GM18498 (cell line): Measurements from ENCODE around the gene HLA-DOA.

Experiments
- ATAC-seq: cut with Tn5 transposase; IDR thresholded peaks from one replicate; pipeline ENCODE4 v1.9.1; 2021; ENCODE audit warnings: mild to moderate bottlenecking, moderate library complexity; ENCODE audit not compliant: unreplicated experiment

The HLA-DOA gene

GRCh38 chr6:33017694-33018353 lies 8.4 kb upstream of the HLA-DOA start:
- ATAC-seq = no peak

- no peak for ATAC-seq
Observed at GRCh38 chr6:33017018-33017417, 7.6 kb upstream of the HLA-DOA start.

DNA sequence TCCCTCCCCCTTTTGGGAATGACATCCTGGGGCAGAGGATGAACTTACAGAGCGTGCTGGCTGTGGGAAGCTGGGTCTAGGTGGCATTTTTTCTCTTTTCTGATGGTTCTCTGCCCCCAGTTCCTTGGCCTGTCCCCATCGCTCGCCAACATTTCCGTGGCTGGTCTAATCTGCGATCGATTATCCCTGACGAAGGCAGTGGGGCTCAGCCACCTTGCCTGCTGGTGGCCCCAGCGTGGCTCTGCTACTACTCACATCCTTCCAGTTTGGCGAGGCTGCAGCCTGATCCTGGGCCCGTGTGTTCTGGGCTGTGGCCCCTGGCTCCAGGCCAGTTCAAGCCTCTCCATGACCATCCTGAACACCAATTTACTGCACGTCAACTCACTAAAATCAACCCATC lies 6.4 kb upstream of the HLA-DOA start:
- ATAC-seq = no peak

DNA sequence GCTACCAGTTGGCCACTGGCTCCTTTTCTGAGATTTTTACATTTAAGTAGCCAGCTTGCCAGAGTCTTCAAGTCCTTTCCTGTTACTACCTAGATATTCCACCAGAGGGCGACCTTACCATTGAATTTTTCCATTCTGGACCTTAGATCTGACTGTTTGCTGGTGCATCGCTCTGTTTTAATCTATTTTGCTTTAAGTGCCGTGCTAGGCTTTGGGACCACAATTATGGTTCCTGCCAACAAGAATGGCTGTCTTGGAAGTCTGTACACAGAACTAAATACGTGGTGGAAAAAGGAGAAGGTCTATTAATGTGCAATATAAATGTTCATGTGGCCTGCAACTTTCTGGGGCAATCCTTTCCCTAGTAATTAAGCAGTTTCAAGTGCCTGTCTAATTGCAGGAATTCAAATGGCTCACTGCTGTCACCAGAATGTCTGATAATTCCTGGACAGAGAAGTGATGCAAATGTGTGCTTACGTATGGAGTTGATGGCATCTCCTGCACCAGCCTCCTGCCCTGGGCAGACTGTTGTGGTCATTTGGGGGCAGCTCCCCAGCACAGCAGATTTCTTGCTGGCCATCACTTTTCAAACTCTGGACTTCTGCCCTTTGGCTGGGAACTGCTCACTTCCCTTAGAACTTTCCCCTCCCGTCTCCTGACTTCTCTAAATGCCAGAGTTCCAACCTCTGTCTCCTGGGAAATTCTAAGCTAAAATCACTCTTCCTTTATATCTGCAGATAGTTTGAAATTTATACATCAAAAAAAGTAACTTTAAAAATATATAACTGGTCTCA lies 5.6 kb upstream of the HLA-DOA start:
- no peak for ATAC-seq

GRCh38 chr6:33013608-33014007 lies 4.2 kb upstream of the HLA-DOA start:
- ATAC-seq = no peak

GRCh38 chr6:33010356-33010755 lies 965 bp upstream of the HLA-DOA start:
- ATAC-seq = no peak

DNA sequence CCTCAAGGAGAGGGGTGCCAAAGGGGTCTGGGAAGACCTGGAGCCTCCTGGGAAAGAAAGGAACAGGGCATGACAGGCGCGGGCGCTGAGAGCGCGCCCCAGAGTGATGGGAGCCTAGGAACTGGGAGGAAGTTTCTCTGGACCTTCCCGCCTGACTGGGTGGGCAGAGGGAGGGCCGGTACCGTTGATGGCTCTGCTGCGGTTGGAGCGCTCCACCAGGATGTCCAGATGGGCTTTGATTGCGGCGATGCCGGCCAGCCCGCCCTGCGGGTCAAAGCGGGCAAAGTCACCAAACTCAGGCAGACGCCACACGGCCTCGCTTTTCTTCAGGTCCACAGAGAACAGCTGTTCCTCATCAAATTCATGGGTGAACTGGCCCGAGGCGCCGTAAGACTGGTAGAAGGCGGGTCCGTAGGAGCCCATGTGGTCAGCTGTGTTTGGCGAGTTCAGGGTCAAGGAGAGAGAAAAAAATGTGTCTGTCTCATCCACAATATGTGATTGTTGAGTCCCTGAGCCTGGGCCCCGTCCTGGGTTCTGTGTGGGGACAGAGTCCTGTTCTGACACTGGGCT lies 1.5 kb downstream of the HLA-DOA start:
- no peak for ATAC-seq

GRCh38 chr6:33004940-33005339 lies 4.5 kb downstream of the HLA-DOA start:
- ATAC-seq = no peak

DNA sequence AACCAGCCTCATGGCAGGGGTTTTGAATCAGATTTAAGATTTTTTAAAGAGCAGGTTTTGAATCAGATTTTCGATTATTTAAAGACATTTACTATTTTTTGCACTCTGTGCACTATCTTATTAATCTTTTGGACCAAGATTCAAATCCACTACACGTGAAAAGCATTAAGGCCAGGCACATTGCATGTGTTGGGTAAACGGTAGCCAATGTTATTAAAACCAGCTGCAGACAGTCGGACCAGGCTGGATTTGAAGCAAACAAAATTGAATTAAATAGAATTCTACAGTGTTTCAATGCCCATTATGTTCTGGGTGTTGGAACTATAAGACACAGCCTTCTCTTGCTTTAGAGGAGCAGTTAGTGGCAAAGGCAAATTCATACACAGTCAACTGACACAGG lies 7.7 kb downstream of the HLA-DOA start:
- no peak for ATAC-seq

DNA sequence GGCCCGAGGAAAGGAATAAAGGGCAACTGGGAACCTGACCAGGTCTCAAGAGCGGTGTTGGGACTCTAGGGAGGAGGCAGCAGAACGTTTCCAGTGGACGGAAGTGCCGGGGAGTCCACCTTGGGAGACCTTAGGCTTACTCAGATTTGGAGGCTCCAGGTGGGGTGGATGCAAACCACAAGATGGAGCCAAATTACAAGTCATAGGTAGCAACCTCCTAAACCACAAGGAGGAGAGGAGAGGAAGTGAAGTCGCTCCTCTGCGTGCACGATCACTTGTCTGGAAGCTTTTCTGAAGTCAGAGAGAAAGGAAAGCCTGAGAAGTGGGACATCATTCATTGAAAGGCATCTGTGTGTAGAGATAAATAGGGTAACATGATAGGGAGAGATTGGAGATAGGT lies 9.3 kb downstream of the HLA-DOA start:
- no peak for ATAC-seq

DNA sequence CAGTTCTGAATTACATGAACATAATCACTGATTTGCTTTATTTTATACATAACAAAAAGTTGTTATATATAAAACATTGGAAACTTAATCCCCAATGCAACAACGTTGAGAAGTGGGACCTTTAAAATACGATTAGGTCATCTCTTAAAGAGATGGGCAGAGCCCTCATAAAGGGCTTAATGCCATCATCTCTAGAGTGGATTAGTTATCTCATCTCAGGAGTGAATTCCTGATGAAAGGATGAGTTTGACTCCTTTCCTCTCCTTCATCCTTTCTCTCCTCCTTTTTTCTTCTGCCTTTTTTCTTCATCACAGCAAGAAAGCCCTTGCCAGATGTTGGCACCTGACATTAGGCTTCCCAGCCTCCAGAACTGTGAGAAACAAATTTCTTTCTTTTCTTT lies 13.9 kb downstream of the HLA-DOA start:
- no peak for ATAC-seq

- no peak for ATAC-seq
Observed at GRCh38 chr6:32993363-32993973, 15.9 kb downstream of the HLA-DOA start.

GRCh38 chr6:32991972-32992371 lies 17.4 kb downstream of the HLA-DOA start:
- ATAC-seq = no peak

DNA sequence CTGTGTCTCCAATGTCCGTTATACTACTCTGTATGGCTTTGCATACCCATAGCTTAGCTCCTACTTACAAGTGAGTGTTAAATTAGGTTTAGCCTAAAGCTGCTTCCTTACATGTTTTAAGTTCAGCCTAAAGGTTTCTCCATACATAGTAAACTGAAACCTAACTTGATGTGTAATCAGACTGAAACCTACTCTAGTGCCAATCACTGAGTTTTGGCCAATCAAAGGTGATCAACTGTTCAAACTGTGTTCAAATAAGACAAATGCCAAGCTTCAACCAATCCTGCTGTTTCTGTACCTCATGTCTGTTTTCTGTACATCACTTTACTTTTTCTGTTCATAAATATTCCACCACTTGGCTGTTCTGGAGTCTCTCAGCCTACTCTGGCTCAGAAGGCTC lies 20.0 kb downstream of the HLA-DOA start:
- ATAC-seq = no peak

DNA sequence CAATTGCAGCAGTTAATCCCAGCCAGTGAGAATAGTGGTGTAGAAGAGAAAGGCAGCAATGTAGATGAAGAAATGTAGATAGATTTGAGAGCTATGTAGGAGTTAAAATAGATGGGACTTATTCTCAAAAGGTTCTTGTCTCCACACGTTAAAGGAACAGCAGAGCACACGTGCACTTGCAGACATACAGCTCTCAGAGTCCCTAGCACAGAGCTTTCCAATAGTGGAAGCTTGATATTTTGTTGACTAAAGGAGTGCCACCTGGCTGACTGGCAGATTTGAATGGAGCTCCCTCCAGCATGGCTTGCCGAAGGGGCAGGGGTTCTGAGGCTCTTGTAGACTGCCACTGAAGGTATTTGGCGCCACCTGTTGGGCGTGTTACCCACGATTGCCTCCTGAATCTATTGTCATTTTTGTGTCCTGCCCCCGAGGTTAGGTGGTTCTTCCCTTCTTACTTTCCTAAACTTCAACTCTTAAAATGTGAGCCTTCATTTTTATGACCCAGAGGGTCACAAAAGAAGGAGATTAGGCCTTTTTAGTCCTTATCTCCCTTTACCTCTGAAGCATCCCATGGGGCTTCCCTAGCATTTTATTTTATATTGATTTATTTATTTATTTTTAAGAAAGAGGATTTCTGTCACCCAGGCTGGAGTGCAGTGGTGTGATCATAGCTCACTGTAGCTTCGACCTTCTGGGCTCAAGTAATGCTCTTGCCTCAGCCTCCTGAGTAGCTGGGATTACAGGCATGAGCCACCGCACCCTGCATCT lies 24.6 kb downstream of the HLA-DOA start:
- peak; percentile 42 for ATAC-seq

GRCh38 chr6:32983964-32984621 lies 25.3 kb downstream of the HLA-DOA start:
- ATAC-seq = peak; percentile 10

DNA sequence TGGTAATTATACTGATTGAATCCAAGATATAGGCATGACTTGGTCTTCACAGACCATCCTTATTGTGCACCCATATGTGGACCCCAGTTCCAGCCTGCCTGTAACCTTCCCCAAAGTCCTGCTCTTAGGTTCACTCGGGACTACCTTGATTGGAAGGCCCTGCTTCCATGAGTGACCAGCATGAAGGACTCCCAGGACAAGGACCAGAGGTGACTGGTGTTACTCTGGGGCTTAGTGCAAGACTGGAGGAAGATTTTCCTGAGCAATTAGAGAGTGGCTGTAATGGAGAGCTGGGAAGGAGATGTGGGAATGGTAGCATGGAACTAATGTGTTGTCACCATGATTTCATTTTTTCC lies 25.9 kb downstream of the HLA-DOA start:
- no peak for ATAC-seq

DNA sequence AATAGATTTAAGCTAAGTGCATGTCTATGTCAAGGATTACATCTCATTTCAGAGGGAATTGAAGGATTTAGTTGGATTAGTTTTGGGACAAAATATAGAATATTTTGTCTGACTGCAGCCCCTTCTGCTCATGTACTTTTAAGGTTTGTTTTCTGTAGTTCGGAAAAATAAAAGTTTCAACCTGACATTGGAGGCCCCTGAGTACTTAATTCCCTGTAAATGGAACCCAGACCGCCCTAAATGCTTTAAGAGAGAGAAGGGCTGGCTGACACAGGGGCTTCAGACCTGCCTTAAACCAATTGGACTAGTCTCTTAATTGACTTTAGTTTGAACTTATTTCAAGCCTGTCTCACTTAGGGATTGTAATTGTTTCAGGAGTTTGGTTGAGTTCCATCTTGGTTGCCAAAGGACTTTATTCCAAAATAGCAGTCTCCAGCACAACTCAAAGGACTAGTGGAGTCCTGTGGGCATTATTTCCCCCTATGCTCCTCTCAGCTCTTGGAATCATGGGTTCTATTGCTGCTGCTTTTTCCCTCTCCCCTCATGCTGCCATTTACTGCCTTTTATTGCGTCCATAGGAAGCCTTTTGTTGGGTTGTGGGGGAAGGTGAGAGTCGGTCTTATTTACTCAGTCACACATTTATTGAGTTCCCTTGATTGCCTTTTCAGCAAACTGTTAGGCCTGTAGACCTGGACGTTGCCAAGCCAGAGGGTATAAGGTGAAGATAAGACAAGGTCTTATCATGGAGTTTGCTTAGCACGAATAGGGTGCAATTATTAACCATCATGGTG lies 26.5 kb downstream of the HLA-DOA start:
- ATAC-seq = no peak

GRCh38 chr6:32982084-32982701 lies 27.2 kb downstream of the HLA-DOA start:
- ATAC-seq = no peak
